CD8-positive, alpha-beta memory T cell (primary cell): Measurements from ENCODE around the gene STUB1. TPM values are rescaled to one million over a fixed set of nuclear protein-coding genes. Genes with fewer than 3 reads are reported as not detected.

ENCODE experiments used
- CTCF ChIA-PET: fragments of 350-600 bp; sonication (Branson Sonifier 250); formaldehyde crosslinking; loops from one replicate; lab custom pipeline; 2021; ENCODE audit warnings: antibody characterized with exemption; lab: Charles Lee
- POLR2A ChIA-PET: fragments of 350-600 bp; sonication (Branson Sonifier 250); formaldehyde crosslinking; loops from one replicate; lab custom pipeline; 2021; ENCODE audit warnings: antibody characterized with exemption; lab: Charles Lee
- DNase-seq, 5 donors: peaks; one replicate each; pipeline versions ENCODE4 v3.0.0 to v3.0.0-alpha.2; 2020 to 2022; ENCODE audit warnings: mixed read lengths in 1 of 5
- H3K27ac ChIP-seq: one replicate; pipeline ENCODE4 v1.7.0; 2013; ENCODE audit warnings: low read depth, mild to moderate bottlenecking, low read length, moderate library complexity
- H3K27me3 ChIP-seq: 2 replicates; pipeline ENCODE4 v1.7.0; 2013; ENCODE audit warnings: low read length, mild to moderate bottlenecking; ENCODE audit not compliant: insufficient read depth, poor library complexity, severe bottlenecking
- H3K36me3 ChIP-seq: 2 replicates; pipeline ENCODE4 v1.7.0; 2013; ENCODE audit warnings: mild to moderate bottlenecking, low read length, moderate library complexity; ENCODE audit not compliant: insufficient read depth
- H3K4me1 ChIP-seq: 2 replicates; pipeline ENCODE4 v1.7.0; 2013; ENCODE audit warnings: mild to moderate bottlenecking, low read length, moderate library complexity; ENCODE audit not compliant: insufficient read depth
- H3K4me3 ChIP-seq: 2 replicates; pipeline ENCODE4 v1.7.0; 2013; ENCODE audit warnings: mild to moderate bottlenecking, low read length
- H3K9me3 ChIP-seq: 2 replicates; pipeline ENCODE4 v1.7.0; 2013; ENCODE audit warnings: mild to moderate bottlenecking, low read length
- H3K27ac Mint-ChIP-seq, 8 donors: one replicate each; pipeline ENCODE4 v1.8.0; 2020 to 2021; ENCODE audit warnings: mixed read lengths in 8 of 8, mild to moderate bottlenecking in 6 of 8, inconsistent platforms in 3 of 8, moderate library complexity in 3 of 8
- H3K27me3 Mint-ChIP-seq, 2 donors: one replicate each; pipeline ENCODE4 v1.8.0; 2020 to 2021; ENCODE audit warnings: mixed read lengths in 2 of 2, mild to moderate bottlenecking in 1 of 2, moderate library complexity in 1 of 2
- H3K36me3 Mint-ChIP-seq, 3 donors: one replicate each; pipeline ENCODE4 v1.8.0; 2020 to 2021; ENCODE audit warnings: mixed read lengths in 3 of 3, inconsistent platforms in 1 of 3, mild to moderate bottlenecking in 1 of 3
- H3K4me1 Mint-ChIP-seq, 3 donors: one replicate each; pipeline ENCODE4 v1.8.0; 2020 to 2021; ENCODE audit warnings: mixed read lengths in 3 of 3, inconsistent platforms in 1 of 3, mild to moderate bottlenecking in 1 of 3
- H3K4me3 Mint-ChIP-seq, 7 donors: one replicate each; pipeline ENCODE4 v1.8.0; 2020 to 2021; ENCODE audit warnings: mixed read lengths in 7 of 7, mild to moderate bottlenecking in 6 of 7, moderate library complexity in 4 of 7, inconsistent platforms in 2 of 7
- H3K9me3 Mint-ChIP-seq, 5 donors: one replicate each; pipeline ENCODE4 v1.8.0; 2020 to 2022; ENCODE audit warnings: mixed read lengths in 5 of 5, mild to moderate bottlenecking in 3 of 5, moderate library complexity in 2 of 5, inconsistent platforms in 1 of 5
- polyA plus RNA-seq: library from polyadenylated mRNA; unstranded; fragments of 300-500 nt; fragmentation: Illumina TruSeq; gene quantifications from one replicate; pipeline ENCODE4 v1.2.3, GENCODE V29; 2021
- total RNA-seq, 2 experiments: library from RNA; stranded (reverse); gene quantifications; one replicate each; pipeline ENCODE4 v1.2.3, GENCODE V29; 2021

The STUB1 gene
- total and polyA plus RNA-seq, 3 experiments from 2014 or later: 111 to 161 (median 124) TPM

GRCh38 chr16:662095-662494 is 18.1 kb upstream of the STUB1 start:
- Histone ChIP-seq H3K4me3 (no peak overlapping the region), H3K27ac (no peak overlapping the region), H3K36me3 (no peaks in the 10 kb centered on the region), H3K9me3 (no peaks in the 10 kb centered on the region), H3K27me3 (no peaks in the 10 kb centered on the region), H3K4me1 (peaks cover 2% of the 10 kb centered on the region)
- POLR2A ChIA-PET: interaction anchor here (0.8 kb wide), 1 partner anchor 13 kb away, joined by 3 read pairs; the partner anchor contains the start of gene WDR90
- Mint-ChIP-seq H3K9me3 (no peaks in the 10 kb centered on the region), H3K36me3 (no peaks in the 10 kb centered on the region), H3K27me3 (no peaks in the 10 kb centered on the region), H3K4me3 (no peak overlapping the region), H3K4me1 (peaks cover 0 to 3% (median 2%) of the 10 kb centered on the region in 3 donors), H3K27ac (no peak overlapping the region)
- no peak for DNase-seq
- CTCF ChIA-PET: interaction anchor here (0.8 kb wide), 1 partner anchor 14 kb away, joined by 3 read pairs; no protein-coding TSS in a partner anchor

GRCh38 chr16:662597-662996 is 17.6 kb upstream of the STUB1 start:
- H3K36me3 ChIP-seq: no peaks in the 10 kb centered on the region
- Mint-ChIP-seq H3K27me3 (no peaks in the 10 kb centered on the region), H3K36me3 (no peaks in the 10 kb centered on the region), H3K4me3 (no peak overlapping the region), H3K4me1 (peaks cover 2 to 8% (median 4%) of the 10 kb centered on the region in 3 donors), H3K9me3 (no peaks in the 10 kb centered on the region), H3K27ac (no peak overlapping the region)
- no peaks in the 10 kb centered on the region for H3K9me3 ChIP-seq
- no peak for DNase-seq
- POLR2A ChIA-PET: interaction anchor here (0.8 kb wide), 1 partner anchor 13 kb away, joined by 3 read pairs; the partner anchor contains the start of gene WDR90
- CTCF ChIA-PET: no interaction called here
- H3K27me3 ChIP-seq: no peaks in the 10 kb centered on the region
- H3K4me3 ChIP-seq: no peak overlapping the region
- peaks cover 7% of the 10 kb centered on the region for H3K4me1 ChIP-seq
- H3K27ac ChIP-seq: no peak overlapping the region

- Mint-ChIP-seq H3K9me3 (no peaks in the 10 kb centered on the region), H3K27ac (no peak overlapping the region), H3K36me3 (peaks cover 0 to 17% (median 0%) of the 10 kb centered on the region in 3 donors), H3K4me1 (peaks cover 4 to 19% (median 5%) of the 10 kb centered on the region in 3 donors), H3K4me3 (no peak overlapping the region), H3K27me3 (no peaks in the 10 kb centered on the region)
- H3K9me3 ChIP-seq: no peaks in the 10 kb centered on the region
- no peaks in the 10 kb centered on the region for H3K27me3 ChIP-seq
- no peaks in the 10 kb centered on the region for H3K36me3 ChIP-seq
- no peak overlapping the region for H3K4me3 ChIP-seq
- H3K27ac ChIP-seq: no peak overlapping the region
- DNase-seq: no peak
- POLR2A ChIA-PET: no interaction called here
- peaks cover 10% of the 10 kb centered on the region for H3K4me1 ChIP-seq
- CTCF ChIA-PET: interaction anchor here (1.0 to 2.0 kb wide), 3 partner anchors 15 to 29 kb away, joined by 3 to 8 read pairs (median 6); no protein-coding TSS in a partner anchor
Measured at GRCh38 chr16:666572-666971, 13.6 kb upstream of the STUB1 start.

GRCh38 chr16:667113-667779 is 13.0 kb upstream of the STUB1 start:
- Mint-ChIP-seq H3K36me3 (peaks cover 0 to 23% (median 0%) of the 10 kb centered on the region in 3 donors), H3K27ac (peak overlapping the region; percentile 75 to 98 (median 86)), H3K27me3 (no peaks in the 10 kb centered on the region), H3K4me3 (peak overlapping the region; percentile 77 to 90 (median 80)), H3K9me3 (no peaks in the 10 kb centered on the region), H3K4me1 (peaks cover 4 to 19% (median 5%) of the 10 kb centered on the region in 3 donors)
- DNase-seq: no peak
- ChIA-PET POLR2A (interaction anchor here (0.9 to 1.8 kb wide), 5 partner anchors 13 to 29 kb away, joined by 3 to 4 read pairs (median 3); partner anchors contain the start of genes STUB1, WDR24 and WDR90), CTCF (interaction anchor here (0.6 to 2.0 kb wide), 8 partner anchors 10 to 733 kb away, joined by 3 to 8 read pairs (median 4); partner anchors contain the start of gene WDR90)
- Histone ChIP-seq H3K4me3 (peak overlapping the region; percentile 68), H3K36me3 (peaks cover 4% of the 10 kb centered on the region), H3K9me3 (no peaks in the 10 kb centered on the region), H3K27ac (peak overlapping the region; percentile 67), H3K4me1 (peaks cover 10% of the 10 kb centered on the region), H3K27me3 (no peaks in the 10 kb centered on the region)

GRCh38 chr16:667780-668518 is 12.3 kb upstream of the STUB1 start, which contains the start of gene RHOT2:
Gene RHOT2 (plus strand): TSS chr16:668132. CDS start chr16:668200, 68 bp downstream.
- ChIA-PET POLR2A (interaction anchor here (0.9 to 1.9 kb wide), 6 partner anchors 10 to 28 kb away, joined by 3 to 4 read pairs (median 4); partner anchors contain the start of genes STUB1, WDR24 and WDR90), CTCF (interaction anchor here (0.6 to 2.0 kb wide), 8 partner anchors 11 to 732 kb away, joined by 3 to 8 read pairs (median 4); partner anchors contain the start of gene WDR90)
- Histone ChIP-seq H3K27me3 (no peaks in the 10 kb centered on the region), H3K9me3 (no peaks in the 10 kb centered on the region), H3K4me3 (peak within 1 kb of the TSS; percentile 68), H3K4me1 (peaks cover 10% of the 10 kb centered on the region), H3K27ac (peak within 1 kb of the TSS; percentile 67), H3K36me3 (peaks cover 4% of the 10 kb centered on the region)
- H3K4me3 Mint-ChIP-seq: peak within 1 kb of the TSS; percentile 77 to 90 (median 80)
- peak within 1 kb of the TSS; percentile 75 to 98 (median 86) for H3K27ac Mint-ChIP-seq
- peaks cover 4 to 19% (median 5%) of the 10 kb centered on the region in 3 donors for H3K4me1 Mint-ChIP-seq
- DNase-seq: peak; percentile 83 to 91 (median 88)
- no peaks in the 10 kb centered on the region for H3K27me3 Mint-ChIP-seq
- no peaks in the 10 kb centered on the region for H3K9me3 Mint-ChIP-seq
- H3K36me3 Mint-ChIP-seq: peaks cover 0 to 28% (median 0%) of the 10 kb centered on the region in 3 donors

GRCh38 chr16:668519-669171 is 11.6 kb upstream of the STUB1 start:
- Histone ChIP-seq H3K4me1 (peaks cover 10% of the 10 kb centered on the region), H3K4me3 (peak overlapping the region; percentile 68), H3K36me3 (peaks cover 4% of the 10 kb centered on the region), H3K27me3 (no peaks in the 10 kb centered on the region), H3K27ac (peak overlapping the region; percentile 67), H3K9me3 (no peaks in the 10 kb centered on the region)
- Mint-ChIP-seq H3K4me1 (peaks cover 4 to 19% (median 5%) of the 10 kb centered on the region in 3 donors), H3K27me3 (no peaks in the 10 kb centered on the region), H3K9me3 (no peaks in the 10 kb centered on the region), H3K4me3 (peak overlapping the region; percentile 61 to 81 (median 77)), H3K27ac (peak overlapping the region in 4 of 8 donors; percentile 62 to 78 (median 70)), H3K36me3 (peaks cover 0 to 34% (median 0%) of the 10 kb centered on the region in 3 donors)
- DNase-seq: no peak
- POLR2A ChIA-PET: interaction anchor here (1.0 to 1.9 kb wide), 3 partner anchors 10 to 27 kb away, joined by 3 to 4 read pairs (median 4); no protein-coding TSS in a partner anchor
- CTCF ChIA-PET: interaction anchor here (0.9 to 2.0 kb wide), 4 partner anchors 13 to 26 kb away, joined by 3 to 8 read pairs (median 5); partner anchors contain the start of gene WDR90

GRCh38 chr16:669666-670065 is 10.5 kb upstream of the STUB1 start:
- Mint-ChIP-seq H3K9me3 (no peaks in the 10 kb centered on the region), H3K27me3 (peaks cover 0 to under 1% of the 10 kb centered on the region in 2 donors), H3K36me3 (peaks cover 0 to 36% (median 0%) of the 10 kb centered on the region in 3 donors), H3K4me1 (peaks cover 4 to 19% (median 5%) of the 10 kb centered on the region in 3 donors), H3K4me3 (peak overlapping the region; percentile 41 to 81 (median 65)), H3K27ac (peak overlapping the region in 2 of 8 donors; percentile 52 to 75)
- no peak overlapping the region for H3K27ac ChIP-seq
- H3K9me3 ChIP-seq: no peaks in the 10 kb centered on the region
- no peak overlapping the region for H3K4me3 ChIP-seq
- CTCF ChIA-PET: interaction anchor here (1.1 kb wide), 1 partner anchor 11 kb away, joined by 3 read pairs; no protein-coding TSS in a partner anchor
- no peaks in the 10 kb centered on the region for H3K27me3 ChIP-seq
- DNase-seq: no peak
- H3K4me1 ChIP-seq: peaks cover 10% of the 10 kb centered on the region
- H3K36me3 ChIP-seq: peaks cover 4% of the 10 kb centered on the region
- POLR2A ChIA-PET: interaction anchor here (1.7 to 1.9 kb wide), 2 partner anchors 9 to 11 kb away, joined by 4 to 5 read pairs; partner anchors contain the start of gene STUB1
